Measurements from ENCODE around the gene RNF157.

GRCh38 chr17:76145231-76146052 lies 94.9 kb downstream of the RNF157 start:
- no peak for TF ChIP-seq CTCF (IDR thresholded peaks at IDR 0.05)
- no peak for TF ChIP-seq POLR2A (IDR thresholded peaks at IDR 0.05)

All from heart left ventricle (tissue), 13 donors.